ENCODE measurements around the gene RABL2B. TPM values are rescaled to one million over a fixed set of nuclear protein-coding genes. Genes with fewer than 3 reads are reported as not detected.
"Not testable (repeated sequence)": the region's sequence is repeated elsewhere in the genome, so short reads cannot be mapped to it uniquely, and the experiment has no call there.

RABL2B gene
- total RNA-seq, 3 donors from 2014 or later (not counting 1 experiment from before 2014, with no cell fraction given) = 56.3 to 61.5 (median 58.5) TPM

DNA sequence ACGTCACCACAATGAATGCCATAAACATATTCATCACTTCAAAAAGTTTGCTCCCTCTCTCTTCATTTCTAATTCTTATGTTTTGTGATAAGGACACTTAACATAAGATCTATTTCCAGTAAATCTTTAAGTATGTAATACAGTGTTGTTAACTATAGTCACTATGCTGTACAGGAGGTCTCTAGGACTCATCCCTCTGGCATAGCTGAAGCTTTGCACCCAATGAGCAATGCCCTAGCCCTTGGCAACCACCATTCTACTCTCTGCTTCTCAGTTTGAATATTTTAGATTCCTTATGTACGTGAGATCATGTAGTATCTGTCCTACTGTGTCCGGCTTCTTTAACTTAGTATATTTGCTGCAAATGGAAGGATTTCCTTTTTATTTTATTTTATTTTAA is 19.1 kb downstream of the RABL2B start:
- H3K4me1 ChIP-seq (ENCODE audit: control insufficient read depth, insufficient read depth, low read length); H3K36me3 ChIP-seq (ENCODE audit: control insufficient read depth, insufficient read depth, low read length); H3K27me3 ChIP-seq (ENCODE audit: control insufficient read depth, insufficient read depth, low read length); H3K27me3 Mint-ChIP-seq (ENCODE audit: low read depth in 2 of 2); ATAC-seq; H3K4me3 Mint-ChIP-seq; DNase-seq; H3K9me3 ChIP-seq (ENCODE audit: control insufficient read depth, insufficient read depth, low read length); H3K4me1 Mint-ChIP-seq; H3K27ac Mint-ChIP-seq; H3K9me3 Mint-ChIP-seq; intact Hi-C loops (cut with micrococcal nuclease); H3K27ac ChIP-seq (ENCODE audit: low read length); H3K36me3 Mint-ChIP-seq; H3K4me3 ChIP-seq (ENCODE audit: low read length): not testable (repeated sequence)
- WGBS (ENCODE audit: insufficient coverage) = 100% methylated on average over 2 of the region's 3 CpGs

DNA sequence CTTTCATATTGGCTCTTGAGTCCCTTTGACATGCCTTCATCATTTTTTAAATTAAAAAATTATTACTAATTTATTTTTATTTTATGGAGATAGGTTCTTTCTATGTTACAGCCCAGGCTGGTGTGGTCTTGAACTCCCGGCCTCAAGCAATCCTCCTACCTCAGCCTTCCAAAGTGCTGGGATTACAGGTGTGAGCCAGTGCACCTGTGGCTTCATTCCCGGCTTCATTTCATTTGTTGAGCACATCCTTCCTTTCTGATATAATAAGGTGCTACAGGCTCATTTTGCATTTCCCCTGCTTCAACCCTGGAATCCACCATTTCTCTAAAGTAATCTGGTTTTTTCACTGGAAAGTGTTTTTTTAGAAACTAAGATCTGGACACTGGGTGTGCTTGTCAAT is 21.6 kb downstream of the RABL2B start:
- ATAC-seq; H3K4me3 Mint-ChIP-seq; H3K27ac Mint-ChIP-seq; H3K9me3 ChIP-seq (ENCODE audit: control insufficient read depth, insufficient read depth, low read length); H3K36me3 ChIP-seq (ENCODE audit: control insufficient read depth, insufficient read depth, low read length); H3K36me3 Mint-ChIP-seq; H3K4me3 ChIP-seq (ENCODE audit: low read length); H3K4me1 ChIP-seq (ENCODE audit: control insufficient read depth, insufficient read depth, low read length); H3K27ac ChIP-seq (ENCODE audit: low read length); DNase-seq; H3K4me1 Mint-ChIP-seq; H3K27me3 ChIP-seq (ENCODE audit: control insufficient read depth, insufficient read depth, low read length); H3K9me3 Mint-ChIP-seq; intact Hi-C loops (cut with micrococcal nuclease); H3K27me3 Mint-ChIP-seq (ENCODE audit: low read depth in 2 of 2): not testable (repeated sequence)
- 84% methylated on average over 2 of the region's 2 CpGs for whole genome bisulfite sequencing (ENCODE audit: insufficient coverage)

DNA sequence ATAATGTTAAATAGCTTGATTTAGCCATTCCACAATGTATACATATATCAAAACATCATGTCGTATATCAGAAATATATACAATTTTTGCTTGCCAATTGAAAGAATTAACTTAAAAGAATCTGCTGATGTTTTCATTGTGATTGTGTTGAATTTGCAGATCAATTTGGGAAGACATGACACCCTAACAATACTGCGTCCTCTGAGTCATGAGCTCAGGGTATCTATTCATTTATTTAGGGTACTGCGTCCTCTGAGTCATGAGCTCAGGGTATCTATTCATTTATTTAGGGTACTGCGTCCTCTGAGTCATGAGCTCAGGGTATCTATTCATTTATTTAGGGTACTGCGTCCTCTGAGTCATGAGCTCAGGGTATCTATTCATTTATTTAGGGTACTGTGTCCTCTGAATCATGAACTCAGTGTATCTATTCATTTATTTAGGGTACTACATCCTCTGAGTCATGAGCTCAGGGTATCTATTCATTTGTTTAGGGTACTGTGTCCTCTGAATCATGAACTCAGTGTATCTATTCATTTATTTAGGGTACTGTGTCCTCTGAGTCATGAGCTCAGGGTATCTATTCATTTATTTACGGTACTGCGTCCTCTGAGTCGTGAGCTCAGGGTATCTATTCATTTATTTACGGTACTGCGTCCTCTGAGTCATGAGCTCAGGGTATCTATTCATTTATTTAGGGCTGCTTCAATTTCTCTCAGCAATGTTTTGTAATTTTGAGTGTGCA is 23.7 kb downstream of the RABL2B start:
- 92% methylated on average over 5 of the region's 10 CpGs for WGBS (ENCODE audit: insufficient coverage)
- H3K4me1 Mint-ChIP-seq; H3K4me1 ChIP-seq (ENCODE audit: control insufficient read depth, insufficient read depth, low read length); H3K4me3 Mint-ChIP-seq; H3K27ac Mint-ChIP-seq; intact Hi-C loops (cut with micrococcal nuclease); H3K9me3 ChIP-seq (ENCODE audit: control insufficient read depth, insufficient read depth, low read length); ATAC-seq; H3K4me3 ChIP-seq (ENCODE audit: low read length); DNase-seq; H3K9me3 Mint-ChIP-seq; H3K36me3 ChIP-seq (ENCODE audit: control insufficient read depth, insufficient read depth, low read length); H3K36me3 Mint-ChIP-seq; H3K27ac ChIP-seq (ENCODE audit: low read length); H3K27me3 Mint-ChIP-seq (ENCODE audit: low read depth in 2 of 2); H3K27me3 ChIP-seq (ENCODE audit: control insufficient read depth, insufficient read depth, low read length): not testable (repeated sequence)

DNA sequence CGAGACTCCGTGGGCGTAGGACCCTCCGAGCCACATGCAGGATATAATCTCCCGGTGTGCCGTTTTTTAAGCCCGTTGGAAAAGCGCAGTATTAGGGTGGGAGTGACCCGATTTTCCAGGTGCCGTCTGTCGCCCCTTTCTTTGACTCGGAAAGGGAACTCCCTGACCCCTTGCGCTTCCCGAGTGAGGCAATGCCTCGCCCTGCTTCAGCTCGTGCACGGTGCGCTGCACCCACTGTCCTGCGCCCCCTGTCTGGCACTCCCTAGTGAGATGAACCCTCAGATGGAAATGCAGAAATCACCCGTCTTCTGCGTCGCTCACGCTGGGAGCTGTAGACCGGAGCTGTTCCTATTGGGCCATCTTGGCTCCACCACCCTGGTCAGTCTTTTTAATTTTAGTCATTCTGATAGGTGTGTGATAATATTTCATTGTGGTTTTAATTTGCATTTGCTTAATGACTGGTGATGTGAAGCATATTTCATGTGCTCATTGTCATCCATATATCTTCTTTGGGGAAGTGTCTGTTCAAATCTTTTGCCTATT is 26.4 kb downstream of the RABL2B start:
- DNase-seq (peak; percentile 32 to 70), ATAC-seq (peak in 2 of 3 donors; percentile 26 to 29)
- peak overlapping the region; percentile 49 for H3K4me3 ChIP-seq (ENCODE audit: low read length)
- WGBS (ENCODE audit: insufficient coverage) = 16% methylated on average over 24 of the region's 24 CpGs
- peaks cover 2 to 19% of the 10 kb centered on the region in 2 donors for H3K27me3 Mint-ChIP-seq (ENCODE audit: low read depth in 2 of 2)
- peak; percentile 57 for TF ChIP-seq CTCF (IDR thresholded peaks at IDR 0.05)
- peak overlapping the region; percentile 79 to 89 for H3K27ac Mint-ChIP-seq
- H3K9me3 Mint-ChIP-seq; H3K36me3 ChIP-seq (ENCODE audit: control insufficient read depth, insufficient read depth, low read length); H3K4me1 ChIP-seq (ENCODE audit: control insufficient read depth, insufficient read depth, low read length); H3K27me3 ChIP-seq (ENCODE audit: control insufficient read depth, insufficient read depth, low read length); H3K4me1 Mint-ChIP-seq; intact Hi-C loops (cut with micrococcal nuclease); H3K9me3 ChIP-seq (ENCODE audit: control insufficient read depth, insufficient read depth, low read length); H3K36me3 Mint-ChIP-seq: not testable (repeated sequence)
- peak overlapping the region; percentile 97 for H3K4me3 Mint-ChIP-seq
- peak overlapping the region; percentile 42 for H3K27ac ChIP-seq (ENCODE audit: low read length)

DNA sequence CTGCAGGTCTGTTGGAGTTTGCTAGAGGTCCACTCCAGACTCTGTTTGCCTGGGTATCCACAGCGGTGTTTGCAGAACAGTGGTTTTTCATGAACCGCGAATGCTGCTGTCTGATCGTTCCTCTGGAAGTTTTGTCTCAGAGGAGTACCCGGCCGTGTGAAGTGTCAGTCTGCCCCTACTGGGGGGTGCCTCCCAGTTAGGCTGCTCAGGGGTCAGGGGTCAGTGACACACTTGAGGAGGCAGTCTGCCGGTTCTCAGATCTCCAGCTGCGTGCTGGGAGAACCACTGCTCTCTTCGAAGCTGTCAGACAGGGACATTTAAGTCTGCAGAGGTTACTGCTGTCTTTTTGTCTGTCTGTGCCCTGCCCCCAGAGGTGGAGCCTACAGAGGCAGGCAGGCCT is 27.0 kb downstream of the RABL2B start:
- H3K4me3 Mint-ChIP-seq = peak overlapping the region; percentile 97
- H3K9me3 Mint-ChIP-seq; ATAC-seq; H3K27ac ChIP-seq (ENCODE audit: low read length); H3K36me3 Mint-ChIP-seq; intact Hi-C loops (cut with micrococcal nuclease); H3K9me3 ChIP-seq (ENCODE audit: control insufficient read depth, insufficient read depth, low read length); H3K27me3 ChIP-seq (ENCODE audit: control insufficient read depth, insufficient read depth, low read length); H3K4me1 Mint-ChIP-seq; DNase-seq; H3K4me1 ChIP-seq (ENCODE audit: control insufficient read depth, insufficient read depth, low read length); H3K27ac Mint-ChIP-seq; H3K36me3 ChIP-seq (ENCODE audit: control insufficient read depth, insufficient read depth, low read length); H3K4me3 ChIP-seq (ENCODE audit: low read length): not testable (repeated sequence)
- peaks cover 2 to 19% of the 10 kb centered on the region in 2 donors for H3K27me3 Mint-ChIP-seq (ENCODE audit: low read depth in 2 of 2)
- WGBS (ENCODE audit: insufficient coverage) = 26% methylated on average over 6 of the region's 9 CpGs

GRCh38 chr22:50755251-50755650 is 28.2 kb downstream of the RABL2B start:
- intact Hi-C loops (cut with micrococcal nuclease); H3K4me3 ChIP-seq (ENCODE audit: low read length); H3K4me1 Mint-ChIP-seq; ATAC-seq; H3K36me3 Mint-ChIP-seq; H3K27ac ChIP-seq (ENCODE audit: low read length); DNase-seq; H3K4me1 ChIP-seq (ENCODE audit: control insufficient read depth, insufficient read depth, low read length); H3K36me3 ChIP-seq (ENCODE audit: control insufficient read depth, insufficient read depth, low read length); H3K27me3 ChIP-seq (ENCODE audit: control insufficient read depth, insufficient read depth, low read length); H3K9me3 ChIP-seq (ENCODE audit: control insufficient read depth, insufficient read depth, low read length); H3K27ac Mint-ChIP-seq; H3K9me3 Mint-ChIP-seq: not testable (repeated sequence)
- H3K27me3 Mint-ChIP-seq (ENCODE audit: low read depth in 2 of 2) = peaks cover 2 to 26% of the 10 kb centered on the region in 2 donors
- WGBS (ENCODE audit: insufficient coverage) = 96% methylated on average over 19 of the region's 20 CpGs
- peak overlapping the region; percentile 53 for H3K4me3 Mint-ChIP-seq

- H3K27me3 ChIP-seq (ENCODE audit: control insufficient read depth, insufficient read depth, low read length); H3K4me1 Mint-ChIP-seq; ATAC-seq; H3K27ac Mint-ChIP-seq; H3K9me3 Mint-ChIP-seq; H3K4me1 ChIP-seq (ENCODE audit: control insufficient read depth, insufficient read depth, low read length); DNase-seq; H3K4me3 ChIP-seq (ENCODE audit: low read length); intact Hi-C loops (cut with micrococcal nuclease); H3K4me3 Mint-ChIP-seq; H3K36me3 Mint-ChIP-seq; H3K9me3 ChIP-seq (ENCODE audit: control insufficient read depth, insufficient read depth, low read length); H3K27ac ChIP-seq (ENCODE audit: low read length); H3K36me3 ChIP-seq (ENCODE audit: control insufficient read depth, insufficient read depth, low read length): not testable (repeated sequence)
- WGBS (ENCODE audit: insufficient coverage) = 83% methylated on average over 6 of the region's 9 CpGs
- peaks cover under 1 to 20% of the 10 kb centered on the region in 2 donors for H3K27me3 Mint-ChIP-seq (ENCODE audit: low read depth in 2 of 2)
Observed at GRCh38 chr22:50749302-50750074, 33.9 kb downstream of the RABL2B start.
